PFSK-1 (cell line): ENCODE results near the gene MTMR10.

Experiments used
- FOXP2 ChIP-seq: optimal IDR thresholded peaks from 2 replicates; pipeline ENCODE3; 2011; ENCODE audit warnings: borderline replicate concordance, control low read depth, inconsistent platforms; ENCODE audit not compliant: insufficient read depth; ENCODE audit errors: extremely low read length, extremely low read depth
- POLR2AphosphoS5 ChIP-seq: IDR thresholded peaks from 2 replicates; pipeline ENCODE4 v1.6.1; 2012; ENCODE audit warnings: low read depth, mild to moderate bottlenecking, control low read depth, low read length, moderate library complexity
- REST ChIP-seq, 2 experiments: IDR thresholded peaks; 2 replicates each; pipeline versions ENCODE4 v1.6.1 to v1.8.0; 2011 to 2012; ENCODE audit warnings: low read depth in 2 of 2, low read length in 2 of 2, control low read depth in 1 of 2, inconsistent platforms in 1 of 2, mild to moderate bottlenecking in 1 of 2, moderate library complexity in 1 of 2; ENCODE audit not compliant: insufficient read depth in 1 of 2
- SIN3A ChIP-seq: IDR thresholded peaks from 2 replicates; pipeline ENCODE4 v1.6.1; 2012; ENCODE audit warnings: mild to moderate bottlenecking, low read length, moderate library complexity, borderline replicate concordance; ENCODE audit not compliant: insufficient read depth
- TAF1 ChIP-seq: IDR thresholded peaks from 2 replicates; pipeline ENCODE4 v1.6.1; 2012; ENCODE audit warnings: low read length, control low read depth, borderline replicate concordance; ENCODE audit not compliant: insufficient read depth

Gene MTMR10

DNA sequence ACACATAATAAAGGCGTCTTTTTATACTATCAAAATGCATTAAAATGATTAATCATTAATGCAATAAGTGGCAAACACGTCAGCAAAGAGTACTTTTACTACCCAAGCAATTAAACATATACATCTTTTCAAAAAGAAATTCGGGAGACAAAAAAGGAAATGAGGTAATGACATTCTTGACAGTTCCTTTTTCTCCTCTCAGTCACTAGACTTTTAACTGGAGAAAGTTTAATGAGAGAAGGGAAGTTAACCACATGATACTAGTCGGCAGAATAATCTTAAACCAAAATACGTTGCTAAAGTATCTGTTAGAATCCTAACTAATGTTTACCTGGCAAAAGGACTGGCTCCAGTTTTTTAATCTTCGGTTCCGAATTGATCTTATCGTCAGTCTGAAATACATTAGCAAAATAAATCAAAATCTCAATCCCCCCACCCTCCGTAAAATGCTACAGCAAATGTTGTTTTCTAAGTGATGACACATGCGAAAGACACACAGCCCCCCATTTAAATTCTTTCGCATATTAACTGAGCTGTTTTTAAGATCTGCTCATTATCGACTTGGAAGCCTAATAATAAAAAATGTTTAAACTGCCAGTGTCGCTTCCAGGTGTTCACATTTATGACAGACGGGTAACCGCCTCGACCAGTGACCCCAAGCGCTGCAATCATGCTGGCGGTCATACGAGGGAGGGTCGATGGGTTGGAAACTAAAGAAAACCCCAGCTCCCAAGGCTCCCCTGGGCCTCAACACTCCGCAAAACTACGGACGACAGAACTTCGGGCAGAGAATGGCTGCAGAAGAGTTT, 778 bp downstream of the MTMR10 start:
- TF ChIP-seq FOXP2: no peak
- no peak for TF ChIP-seq SIN3A
- TF ChIP-seq TAF1: no peak
- no peak for TF ChIP-seq POLR2AphosphoS5
- TF ChIP-seq REST (IDR thresholded peaks at IDR 0.05; ENCODE audit: insufficient read depth in 1 of 2, low read depth in 2 of 2, low read length in 2 of 2): no peak

DNA sequence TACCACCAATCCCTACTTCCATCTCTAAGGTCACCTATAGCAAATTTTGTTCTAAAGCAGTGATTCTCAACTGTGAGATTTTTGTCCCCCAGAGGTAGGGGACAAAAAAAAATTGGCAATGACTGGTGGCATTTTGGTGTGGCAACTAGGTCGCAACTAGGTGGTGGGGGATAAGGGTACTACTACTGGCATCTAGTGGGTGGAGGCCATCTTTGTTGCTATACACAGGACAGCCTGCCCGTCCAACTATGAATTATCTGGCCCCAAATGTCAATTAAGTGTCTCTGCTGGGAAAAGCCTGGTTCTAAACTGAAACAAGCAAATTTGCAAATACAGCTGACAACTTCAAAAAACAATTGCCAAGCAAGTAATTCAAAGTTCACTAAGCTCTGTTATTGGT, 1.4 kb downstream of the MTMR10 start:
- TF ChIP-seq SIN3A: no peak
- no peak for TF ChIP-seq FOXP2
- no peak for TF ChIP-seq POLR2AphosphoS5
- no peak for TF ChIP-seq TAF1
- no peak for TF ChIP-seq REST (IDR thresholded peaks at IDR 0.05; ENCODE audit: insufficient read depth in 1 of 2, low read depth in 2 of 2, low read length in 2 of 2)

DNA sequence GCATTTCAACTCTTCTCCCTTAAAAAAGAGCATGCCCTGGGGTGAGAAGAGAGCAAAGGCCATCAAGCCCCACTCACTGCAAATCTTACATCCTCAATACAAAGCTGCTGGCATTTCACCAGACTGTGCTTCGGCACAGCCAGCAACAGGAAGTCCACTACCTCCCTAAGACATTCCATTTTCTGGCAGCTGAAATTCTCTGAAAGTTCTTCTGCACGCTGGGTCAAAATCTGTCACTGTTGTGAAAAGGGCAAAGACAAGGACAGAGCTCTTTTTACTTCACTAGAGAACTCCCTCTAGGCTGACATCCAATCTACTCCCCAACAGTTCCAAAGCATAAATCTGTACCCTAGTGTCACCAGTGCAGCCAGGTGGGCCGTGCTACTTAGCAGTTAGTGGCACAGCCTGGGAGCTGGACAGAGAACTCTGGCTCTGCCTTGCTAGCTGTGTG, 6.3 kb downstream of the MTMR10 start:
- 0 out of 4 replicates have a peak, but pooled peaks of 1 of the 2 experiments have one; percentile 22 for TF ChIP-seq REST (IDR thresholded peaks at IDR 0.05; ENCODE audit: insufficient read depth in 1 of 2, low read depth in 2 of 2, low read length in 2 of 2)
- TF ChIP-seq TAF1: no peak
- TF ChIP-seq SIN3A: no peak

GRCh38 chr15:30984542-30984941, 6.9 kb downstream of the MTMR10 start:
- TF ChIP-seq SIN3A (no peak), TAF1 (no peak), POLR2AphosphoS5 (no peak), FOXP2 (no peak), REST (IDR thresholded peaks at IDR 0.05; ENCODE audit: insufficient read depth in 1 of 2, low read depth in 2 of 2, low read length in 2 of 2) (no peak)

GRCh38 chr15:30984118-30984517, 7.3 kb downstream of the MTMR10 start:
- no peak for TF ChIP-seq FOXP2
- TF ChIP-seq TAF1: no peak
- no peak for TF ChIP-seq SIN3A
- TF ChIP-seq POLR2AphosphoS5: no peak
- peak; percentile 18 to 81; a peak in 2 of 4 replicates for TF ChIP-seq REST (IDR thresholded peaks at IDR 0.05; ENCODE audit: insufficient read depth in 1 of 2, low read depth in 2 of 2, low read length in 2 of 2)
